Measurements from ENCODE around the gene GDF10.

DNA sequence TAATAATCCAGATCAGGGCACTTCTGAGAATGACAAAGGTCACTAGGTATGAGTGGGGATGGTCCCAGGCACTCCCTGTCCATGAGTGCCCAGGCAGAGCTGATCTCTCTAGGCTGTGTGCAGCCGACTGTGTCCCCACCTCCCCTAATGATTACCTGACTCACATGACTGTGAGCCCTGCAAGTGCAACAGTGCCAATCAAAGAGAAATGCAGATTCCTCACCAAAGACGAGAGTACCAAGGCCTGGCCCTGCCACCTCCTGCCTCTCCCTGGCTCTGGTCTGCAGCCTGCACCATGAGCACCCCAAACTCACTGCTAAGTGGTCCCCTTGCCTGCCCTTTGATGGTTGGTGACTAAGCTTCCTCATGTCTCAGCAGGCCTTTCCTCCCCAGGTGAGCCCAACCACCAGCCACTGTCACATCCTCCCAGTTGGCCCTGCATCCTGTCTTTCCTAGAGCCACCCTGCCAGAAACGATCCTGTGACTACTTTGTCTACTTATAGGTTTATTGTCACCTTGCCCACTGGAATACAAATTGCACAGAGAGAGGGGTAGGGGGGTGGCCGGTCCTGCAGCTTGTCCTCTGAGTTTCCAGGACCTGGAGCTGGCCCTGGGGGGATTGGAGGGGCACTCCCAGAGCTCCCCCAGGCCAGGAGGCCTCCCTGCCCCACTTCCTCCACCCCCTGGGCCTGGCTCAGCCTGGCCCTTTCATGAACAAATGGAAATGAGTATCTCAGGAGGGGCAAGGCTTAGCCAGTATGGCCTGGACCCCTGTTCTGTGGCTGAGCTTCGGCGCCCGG is 22.4 kb upstream of the GDF10 start:
- TF ChIP-seq, protein P1, sequence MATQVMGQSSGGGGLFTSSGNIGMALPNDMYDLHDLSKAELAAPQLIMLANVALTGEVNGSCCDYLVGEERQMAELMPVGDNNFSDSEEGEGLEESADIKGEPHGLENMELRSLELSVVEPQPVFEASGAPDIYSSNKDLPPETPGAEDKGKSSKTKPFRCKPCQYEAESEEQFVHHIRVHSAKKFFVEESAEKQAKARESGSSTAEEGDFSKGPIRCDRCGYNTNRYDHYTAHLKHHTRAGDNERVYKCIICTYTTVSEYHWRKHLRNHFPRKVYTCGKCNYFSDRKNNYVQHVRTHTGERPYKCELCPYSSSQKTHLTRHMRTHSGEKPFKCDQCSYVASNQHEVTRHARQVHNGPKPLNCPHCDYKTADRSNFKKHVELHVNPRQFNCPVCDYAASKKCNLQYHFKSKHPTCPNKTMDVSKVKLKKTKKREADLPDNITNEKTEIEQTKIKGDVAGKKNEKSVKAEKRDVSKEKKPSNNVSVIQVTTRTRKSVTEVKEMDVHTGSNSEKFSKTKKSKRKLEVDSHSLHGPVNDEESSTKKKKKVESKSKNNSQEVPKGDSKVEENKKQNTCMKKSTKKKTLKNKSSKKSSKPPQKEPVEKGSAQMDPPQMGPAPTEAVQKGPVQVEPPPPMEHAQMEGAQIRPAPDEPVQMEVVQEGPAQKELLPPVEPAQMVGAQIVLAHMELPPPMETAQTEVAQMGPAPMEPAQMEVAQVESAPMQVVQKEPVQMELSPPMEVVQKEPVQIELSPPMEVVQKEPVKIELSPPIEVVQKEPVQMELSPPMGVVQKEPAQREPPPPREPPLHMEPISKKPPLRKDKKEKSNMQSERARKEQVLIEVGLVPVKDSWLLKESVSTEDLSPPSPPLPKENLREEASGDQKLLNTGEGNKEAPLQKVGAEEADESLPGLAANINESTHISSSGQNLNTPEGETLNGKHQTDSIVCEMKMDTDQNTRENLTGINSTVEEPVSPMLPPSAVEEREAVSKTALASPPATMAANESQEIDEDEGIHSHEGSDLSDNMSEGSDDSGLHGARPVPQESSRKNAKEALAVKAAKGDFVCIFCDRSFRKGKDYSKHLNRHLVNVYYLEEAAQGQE (IDR thresholded peaks at IDR 0.05; ENCODE audit: borderline replicate concordance) = no peak
- TF ChIP-seq CTCF (IDR thresholded peaks at IDR 0.05; ENCODE audit: poor library complexity, severe bottlenecking) (no peak), EP300 (conservative IDR thresholded peaks at IDR 0.05; ENCODE audit: poor library complexity, severe bottlenecking) (no peak), EZH2 (IDR thresholded peaks at IDR 0.05; ENCODE audit: borderline replicate concordance, insufficient read depth, low read length, poor library complexity, severe bottlenecking) (no peak), SMC3 (conservative IDR thresholded peaks at IDR 0.05; ENCODE audit: poor library complexity) (no peak), MXI1 (conservative IDR thresholded peaks at IDR 0.05; ENCODE audit: poor library complexity, severe bottlenecking) (no peak), TAF1 (IDR thresholded peaks at IDR 0.05; ENCODE audit: low read depth) (no peak), POLR2AphosphoS5 (IDR thresholded peaks at IDR 0.05) (no peak)

Data from neural cell (in vitro differentiated cells).